ENCODE data around the gene DYNC1I1.

The DYNC1I1 gene

GRCh38 chr7:96144260-96144526, 371.8 kb downstream of the DYNC1I1 start:
- DNase-seq (ENCODE audit: low spot score): no peak

All from CD4-positive, alpha-beta T cell treated with Interleukin-15 for 4 hours (primary cell).